Dermis blood vessel endothelial cell (primary cell): Measurements from ENCODE around the gene HHAT. TPM values are rescaled to one million over a fixed set of nuclear protein-coding genes. Genes with fewer than 3 reads are reported as not detected.

Source experiments
- DNase-seq: peaks from one replicate; pipeline ENCODE4 v3.0.0; 2010
- total RNA-seq: library from RNA; depleted of rRNA; stranded (reverse); fragments of >200 nt; gene quantifications from 2 replicates; pipeline ENCODE4 v1.2.3, GENCODE V29; 2014

The HHAT gene
- total RNA-seq, 1 donor from 2014 or later = 4.8 TPM

DNA sequence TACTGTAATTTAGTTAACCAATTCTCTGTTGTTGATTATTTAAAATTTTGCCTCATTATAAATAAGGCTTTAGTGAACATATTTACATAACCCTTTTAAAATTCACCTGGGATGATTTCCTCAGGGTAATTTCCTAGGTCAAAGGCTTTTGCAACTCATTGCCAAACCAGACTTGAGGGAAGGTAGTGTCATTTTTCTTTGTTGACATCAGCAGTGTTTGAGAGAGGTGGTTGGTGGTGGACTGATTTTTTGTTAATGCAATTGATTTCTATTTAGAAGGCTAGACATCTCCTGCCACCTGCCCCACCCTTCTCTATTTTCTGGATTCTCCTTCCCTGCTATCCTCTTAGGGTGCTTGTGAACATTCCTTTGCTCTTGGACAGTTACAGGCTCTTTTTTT, 116.8 kb downstream of the HHAT start:
- DNase-seq = no peak

DNA sequence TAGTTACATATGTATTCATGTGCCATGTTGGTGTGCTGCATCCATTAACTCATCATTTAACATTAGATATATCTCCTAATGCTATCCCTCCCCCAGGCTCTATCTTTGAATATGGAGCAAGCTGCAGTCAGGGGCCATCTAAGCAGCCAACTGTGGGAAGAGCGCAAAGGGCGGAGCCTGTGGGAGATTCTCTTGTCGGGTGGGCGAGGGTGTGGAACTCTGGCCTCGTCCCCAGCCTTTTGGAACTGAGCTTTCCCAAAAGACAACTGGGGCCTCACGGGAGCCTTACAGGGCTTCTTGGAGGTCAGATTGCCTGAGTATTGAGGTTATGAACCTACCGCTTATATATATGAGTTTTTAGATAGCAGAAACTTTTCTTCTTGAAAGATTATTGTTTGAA, 117.2 kb downstream of the HHAT start:
- no peak for DNase-seq

DNA sequence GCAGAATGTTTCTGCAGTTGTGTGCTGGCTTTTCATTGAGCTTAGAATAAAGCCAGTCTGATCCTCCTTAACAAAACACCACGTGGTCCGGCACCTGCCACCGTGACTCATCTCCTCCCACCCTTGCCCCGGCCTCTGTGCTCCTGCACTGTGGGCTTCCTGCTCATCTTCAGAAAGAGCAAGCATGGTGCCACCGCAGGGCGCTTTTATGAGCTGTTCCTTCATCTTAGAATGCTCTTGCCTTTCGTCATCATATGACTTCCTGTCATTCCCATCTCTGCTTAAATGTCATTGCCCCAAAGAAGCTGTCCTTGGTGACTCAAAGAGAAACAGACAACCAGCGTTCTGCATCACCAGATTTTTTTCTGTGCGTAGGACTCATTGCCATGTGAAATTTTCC, 117.8 kb downstream of the HHAT start:
- peak; percentile 30 for DNase-seq

DNA sequence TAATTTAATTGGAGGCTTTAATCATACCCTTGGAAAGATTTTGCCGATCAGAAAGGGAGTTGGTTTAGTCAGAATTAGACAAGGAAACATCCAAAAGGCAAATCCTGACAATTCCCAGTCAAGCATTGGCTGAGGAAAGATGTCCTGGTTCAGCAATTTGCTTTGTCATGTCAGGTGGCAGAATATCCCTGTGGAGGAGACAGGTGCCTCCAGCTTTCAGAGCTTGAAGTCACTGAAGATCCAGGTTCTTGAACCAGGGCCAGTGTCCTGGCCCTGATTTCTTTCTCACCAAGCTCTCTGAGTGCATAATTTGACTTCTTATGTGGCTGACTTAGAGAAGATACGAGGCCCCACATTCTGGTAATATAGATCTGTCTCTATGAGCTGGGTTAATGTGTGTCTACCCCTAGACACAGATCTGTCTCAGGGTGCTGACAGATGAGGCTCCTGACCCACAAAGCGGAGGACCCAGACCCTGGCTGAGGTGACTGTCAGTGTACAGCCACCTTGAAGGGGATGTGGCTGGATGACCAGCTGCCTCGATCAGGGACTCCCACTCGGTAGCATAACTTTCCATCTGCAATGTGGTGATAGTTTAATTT, 118.9 kb downstream of the HHAT start:
- DNase-seq = no peak

DNA sequence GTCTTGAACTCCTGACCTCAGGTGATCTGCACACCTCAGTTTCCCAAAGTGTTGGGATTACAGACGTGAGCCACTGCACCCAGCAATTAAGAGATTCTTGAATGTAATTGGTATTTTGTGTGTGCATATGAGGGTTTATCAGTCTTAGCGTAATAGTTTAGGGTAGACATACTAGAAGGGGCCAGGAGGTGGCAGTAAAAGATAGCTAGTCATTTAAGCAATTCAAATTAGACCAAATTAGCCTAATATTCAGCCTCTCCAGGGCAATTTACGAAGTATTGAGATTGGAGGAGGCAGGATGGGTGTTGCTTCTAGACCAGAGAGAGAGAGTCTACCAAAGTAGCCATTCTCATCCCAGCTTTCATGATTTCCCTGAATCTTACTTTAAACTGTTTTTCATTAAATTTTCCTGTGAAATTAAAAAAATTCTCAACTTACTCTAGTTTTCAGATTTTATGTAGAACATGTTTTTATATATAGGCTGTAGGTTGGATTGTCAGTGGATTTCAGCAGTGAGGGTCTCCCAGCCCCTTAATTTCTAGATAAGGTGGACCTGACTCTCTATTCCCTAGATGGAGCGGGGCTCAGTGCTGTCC, 119.7 kb downstream of the HHAT start:
- peak; percentile 72 for DNase-seq

DNA sequence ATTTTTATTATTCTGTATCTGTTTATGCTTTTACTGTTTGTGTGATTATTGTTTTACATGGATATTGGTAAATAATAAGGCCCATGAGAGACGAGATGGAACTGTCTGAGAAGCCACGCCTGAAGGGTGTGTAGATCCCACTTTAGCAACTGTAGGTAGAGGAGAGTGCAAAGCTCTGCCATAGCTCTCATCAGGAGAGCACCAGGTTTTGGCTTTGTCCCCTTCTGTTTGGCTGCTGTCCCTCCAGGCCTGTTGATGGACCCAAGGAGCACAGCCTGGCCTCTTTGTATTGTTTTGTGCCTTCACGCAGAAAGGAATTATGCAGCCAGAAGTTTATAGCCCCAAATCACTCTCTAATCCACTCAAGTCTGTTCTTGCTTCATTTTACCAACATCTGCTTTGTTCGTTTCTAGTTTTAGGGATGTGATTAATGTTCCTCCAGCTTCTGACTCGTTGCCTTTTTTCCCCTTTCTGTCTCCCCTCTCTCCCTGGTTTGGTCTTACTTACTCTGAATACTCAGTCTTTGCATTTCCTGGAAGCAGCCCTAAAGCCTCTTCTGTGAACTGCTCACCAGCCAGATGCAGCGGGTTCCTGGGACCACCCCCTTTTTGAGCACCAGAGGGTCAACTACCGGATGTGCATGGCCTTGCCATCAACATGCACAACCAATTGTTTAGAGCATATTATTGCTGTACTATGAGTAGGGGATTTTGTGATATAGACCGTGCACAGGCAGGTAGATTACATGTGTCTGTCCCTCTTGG, 127.3 kb downstream of the HHAT start:
- DNase-seq = no peak

DNA sequence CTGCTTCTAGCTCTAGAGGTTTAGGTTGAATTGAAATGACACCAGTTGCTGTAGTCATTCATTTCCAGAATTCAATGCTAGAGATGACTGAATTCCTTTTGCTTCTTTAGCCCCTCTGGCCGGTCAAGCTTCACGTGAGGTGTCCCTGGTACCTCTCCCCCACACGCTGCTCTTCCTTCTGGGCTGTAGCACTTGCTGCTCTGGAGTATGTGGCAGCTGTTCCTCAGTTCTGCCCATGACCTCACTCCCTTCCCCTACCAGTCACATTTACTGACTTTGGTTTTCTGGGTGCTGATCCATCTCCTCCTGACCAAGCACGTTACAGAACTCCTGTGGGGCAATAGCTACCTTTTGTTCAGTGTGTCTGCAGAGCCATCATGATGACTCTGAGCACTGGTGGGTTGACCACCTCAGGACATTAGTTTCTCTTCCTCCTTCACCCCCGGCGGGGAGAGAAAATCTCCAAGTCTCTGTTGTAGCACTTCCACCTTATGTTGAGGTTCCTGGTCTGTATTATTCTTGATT, 128.1 kb downstream of the HHAT start:
- DNase-seq = no peak

DNA sequence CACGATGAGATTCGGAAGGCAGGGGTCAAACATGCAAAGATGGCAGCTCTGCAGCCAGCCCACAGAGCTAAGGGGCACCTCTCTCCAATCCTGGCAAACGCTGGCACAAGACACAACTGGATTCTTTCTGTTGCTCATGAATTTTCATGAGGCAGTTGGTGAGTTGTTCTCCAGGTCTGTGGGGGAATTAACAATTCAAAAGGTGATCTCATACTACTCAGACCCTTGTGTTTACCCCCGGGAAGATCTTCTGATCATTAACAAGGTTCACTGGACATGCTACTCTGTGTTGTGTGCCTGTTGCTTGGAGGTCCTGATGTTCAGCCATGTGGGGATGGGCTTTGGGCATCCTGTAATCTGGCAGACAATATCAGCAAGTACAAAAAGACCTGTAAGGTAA, 128.9 kb downstream of the HHAT start:
- DNase-seq = no peak

DNA sequence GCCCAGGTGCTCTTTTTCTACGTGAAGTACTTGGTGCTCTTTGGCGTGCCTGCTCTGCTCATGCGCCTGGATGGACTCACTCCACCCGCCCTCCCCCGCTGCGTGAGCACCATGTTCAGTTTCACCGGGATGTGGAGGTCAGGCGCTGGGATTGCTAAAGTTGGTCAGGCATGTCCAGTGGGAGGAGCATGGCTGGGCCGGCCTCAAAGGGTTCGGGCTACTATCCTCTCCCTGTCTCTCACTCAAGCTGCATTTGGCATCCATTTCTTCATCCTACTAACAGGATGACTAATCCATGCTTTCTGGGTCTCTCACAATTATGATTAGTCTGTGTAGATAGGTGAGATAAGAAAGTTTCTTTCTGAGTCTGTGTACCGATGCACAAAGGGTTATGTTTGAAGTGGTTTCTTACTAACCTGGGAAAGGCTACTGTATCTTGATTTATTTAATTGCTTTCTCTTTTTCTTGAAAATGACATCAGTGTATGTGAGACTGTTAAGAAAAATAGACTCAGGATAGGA, 135.9 kb downstream of the HHAT start:
- no peak for DNase-seq

DNA sequence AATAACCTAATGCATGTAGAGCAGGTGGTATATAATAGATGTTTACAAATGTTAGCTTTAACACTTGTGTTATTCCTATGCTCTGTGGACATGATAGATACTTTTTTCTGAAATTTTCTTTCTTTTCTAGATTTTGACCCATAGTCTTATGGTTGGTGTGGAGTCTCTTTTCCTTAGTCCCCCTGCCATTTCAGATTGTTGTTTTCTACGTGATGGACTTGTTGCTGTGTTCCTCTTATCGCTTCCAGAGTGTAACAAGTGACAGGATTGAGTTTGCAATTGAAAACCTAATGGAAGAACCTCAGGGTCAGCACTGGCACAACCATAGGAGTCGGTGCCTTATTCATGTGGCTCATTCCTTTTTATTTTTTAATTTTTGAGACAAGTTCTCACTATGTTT, 136.4 kb downstream of the HHAT start:
- no peak for DNase-seq

DNA sequence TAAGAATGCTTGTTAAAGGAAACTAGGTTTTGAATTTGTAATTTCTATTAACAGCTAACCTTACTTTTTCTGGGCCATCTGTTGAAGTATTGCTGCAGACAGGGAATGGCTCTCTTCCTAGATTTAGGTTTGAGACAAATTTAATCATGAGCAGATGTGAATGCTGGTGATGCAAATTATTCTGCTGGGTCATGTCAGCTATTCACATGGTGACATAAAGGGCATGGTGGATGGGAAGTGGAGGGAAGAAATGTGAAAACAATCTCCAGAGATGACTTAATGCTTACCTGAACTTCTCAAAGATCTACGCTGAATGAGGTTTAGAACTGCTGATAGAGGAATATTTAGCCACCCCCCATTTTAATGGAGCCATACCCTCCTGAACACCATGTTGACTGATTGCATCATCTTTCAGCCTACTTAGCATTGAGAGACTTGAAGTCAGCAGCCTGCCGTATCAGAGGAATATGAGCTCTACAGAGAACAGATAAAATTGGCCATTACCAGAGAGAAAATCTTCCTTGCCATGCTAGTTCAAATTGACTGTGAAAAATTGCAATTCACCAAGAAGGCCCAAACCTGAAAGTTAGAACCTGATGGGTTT, 138.8 kb downstream of the HHAT start:
- no peak for DNase-seq

DNA sequence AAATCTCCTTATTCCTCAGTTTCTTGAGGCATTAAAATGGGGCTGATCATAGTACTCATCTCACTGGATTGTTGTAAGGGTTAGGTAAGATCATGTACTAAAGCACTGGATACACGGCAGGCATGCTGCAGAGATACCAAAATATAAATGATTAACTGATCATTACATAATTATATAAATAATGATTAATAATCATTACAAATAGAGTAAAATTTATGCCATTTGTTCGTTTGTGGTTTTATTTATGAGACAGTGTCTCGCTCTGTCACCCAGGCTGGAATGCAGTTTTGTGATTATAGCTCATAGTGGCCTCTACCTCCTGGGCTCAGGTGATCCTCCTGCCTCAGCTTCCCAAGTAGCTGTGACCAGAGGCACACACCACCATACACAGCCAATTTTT, 140.7 kb downstream of the HHAT start:
- DNase-seq = no peak

DNA sequence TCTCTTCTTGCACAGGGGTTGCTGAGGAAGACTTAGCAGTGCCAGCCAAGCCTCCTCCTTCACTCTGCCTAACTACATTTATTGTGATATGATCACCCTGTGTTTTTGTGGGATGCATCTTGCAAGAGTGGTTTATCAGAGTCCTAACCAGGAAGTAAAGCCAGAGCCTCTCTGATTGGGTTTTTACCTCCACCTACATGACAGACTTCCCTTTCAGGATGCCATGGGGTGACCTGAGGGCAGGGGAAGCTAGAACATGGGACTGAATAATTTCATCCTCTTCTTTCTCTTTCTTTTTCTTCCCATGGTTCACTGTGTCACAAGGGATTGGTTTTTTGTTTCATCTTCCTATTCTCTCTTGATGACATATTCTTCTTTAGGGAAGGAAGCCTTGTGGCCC, 146.6 kb downstream of the HHAT start:
- no peak for DNase-seq

DNA sequence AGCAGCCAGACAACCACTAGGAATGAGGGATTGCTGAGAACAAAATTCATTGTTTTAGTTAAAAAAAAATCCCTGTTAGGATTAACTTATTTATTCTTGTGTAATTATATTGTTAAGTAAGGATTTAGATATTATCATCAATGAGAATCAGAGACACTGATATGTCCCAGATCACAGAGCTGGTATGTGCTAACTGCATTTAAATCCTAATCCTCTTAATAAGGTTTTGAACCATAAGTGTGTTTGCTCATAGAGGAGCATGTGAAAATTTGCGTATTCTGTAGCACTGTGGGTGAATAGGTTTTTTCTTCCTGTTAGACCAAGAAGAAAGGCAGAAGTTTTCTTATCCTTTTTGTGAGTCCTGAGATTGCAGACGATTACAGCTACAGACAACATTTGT, 147.1 kb downstream of the HHAT start:
- no peak for DNase-seq

DNA sequence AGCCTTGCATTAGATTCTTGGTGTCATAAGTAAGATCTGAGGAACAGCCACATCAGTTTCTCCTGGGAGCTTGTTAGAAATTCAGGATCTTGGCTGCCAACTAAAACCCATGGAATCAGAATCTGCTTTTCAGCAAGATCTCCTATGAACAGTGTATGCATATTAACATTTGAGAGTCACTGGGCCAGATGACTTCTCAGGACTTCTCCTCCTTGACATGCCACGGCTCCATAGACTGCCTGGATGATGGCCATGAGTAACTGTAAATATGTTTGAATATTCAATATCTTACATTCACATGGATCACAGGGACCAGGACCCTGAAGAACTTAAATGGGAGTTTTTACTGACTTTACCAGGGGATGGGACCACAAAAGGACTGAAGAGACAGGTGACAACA, 148.0 kb downstream of the HHAT start:
- no peak for DNase-seq

DNA sequence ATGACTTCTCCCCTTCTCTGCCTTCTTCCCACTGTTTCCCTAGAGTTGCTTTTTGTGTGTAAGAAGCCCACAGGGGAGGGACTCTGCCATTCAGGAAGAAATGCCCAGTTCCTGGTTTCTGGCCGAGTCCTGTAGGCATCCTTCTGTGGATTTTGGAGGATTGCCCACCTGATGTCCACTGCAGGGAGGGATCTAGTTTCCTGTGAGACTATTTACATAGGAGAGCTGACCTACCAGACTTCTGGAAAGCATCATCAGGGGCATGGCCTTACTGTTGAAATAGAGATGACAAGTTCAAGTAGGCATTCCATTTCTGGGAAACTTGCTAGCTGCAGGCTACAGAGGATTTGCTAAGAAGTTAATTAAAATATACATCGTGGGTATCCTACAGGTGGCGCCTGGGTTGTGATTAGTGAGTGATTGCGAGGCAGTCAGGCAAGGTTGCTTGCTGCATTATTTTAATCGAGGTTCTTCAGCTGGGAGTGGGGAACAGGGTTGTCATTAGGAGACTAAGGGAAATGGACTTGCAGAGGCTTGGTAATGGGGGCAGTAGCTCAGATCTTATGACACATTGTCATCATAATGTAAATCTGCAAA, 148.7 kb downstream of the HHAT start:
- DNase-seq = no peak

DNA sequence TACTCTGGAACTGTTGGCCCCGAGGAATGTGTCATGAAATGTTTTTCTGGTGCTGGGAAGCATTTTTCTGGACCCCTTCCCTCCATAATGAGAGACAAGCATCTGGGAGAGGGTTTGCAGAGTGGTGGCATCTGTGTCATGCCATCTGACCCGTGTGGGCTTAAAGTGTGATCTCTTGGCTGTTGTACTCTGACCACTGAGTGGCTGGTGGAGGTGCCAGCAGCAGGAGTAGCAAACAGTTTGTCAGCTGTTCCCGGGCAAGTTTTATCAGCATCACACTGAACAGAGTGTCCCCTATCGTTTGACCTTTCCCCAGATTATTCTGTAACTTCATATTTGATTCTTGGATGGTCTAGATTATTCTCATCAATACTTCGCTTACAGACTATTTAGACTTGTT, 150.1 kb downstream of the HHAT start:
- no peak for DNase-seq

DNA sequence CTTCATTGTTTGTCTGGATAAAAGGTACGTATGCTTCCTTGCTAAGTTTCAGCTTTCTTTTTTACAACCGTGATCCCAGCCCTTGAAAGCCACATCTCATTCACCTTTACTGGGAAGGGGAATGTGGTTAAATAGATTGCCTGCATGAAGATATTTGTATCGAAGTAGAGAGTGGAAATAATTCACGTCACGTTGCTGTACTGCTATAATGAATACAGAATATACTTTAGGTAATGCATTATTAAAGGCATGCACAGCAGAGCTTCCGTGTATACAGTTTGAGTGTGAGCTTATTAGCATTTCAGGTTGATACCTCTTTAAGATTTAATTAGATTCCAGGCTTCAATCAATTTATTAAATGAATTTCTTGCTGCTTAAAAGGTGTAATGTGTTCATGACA, 153.8 kb downstream of the HHAT start:
- DNase-seq = no peak

DNA sequence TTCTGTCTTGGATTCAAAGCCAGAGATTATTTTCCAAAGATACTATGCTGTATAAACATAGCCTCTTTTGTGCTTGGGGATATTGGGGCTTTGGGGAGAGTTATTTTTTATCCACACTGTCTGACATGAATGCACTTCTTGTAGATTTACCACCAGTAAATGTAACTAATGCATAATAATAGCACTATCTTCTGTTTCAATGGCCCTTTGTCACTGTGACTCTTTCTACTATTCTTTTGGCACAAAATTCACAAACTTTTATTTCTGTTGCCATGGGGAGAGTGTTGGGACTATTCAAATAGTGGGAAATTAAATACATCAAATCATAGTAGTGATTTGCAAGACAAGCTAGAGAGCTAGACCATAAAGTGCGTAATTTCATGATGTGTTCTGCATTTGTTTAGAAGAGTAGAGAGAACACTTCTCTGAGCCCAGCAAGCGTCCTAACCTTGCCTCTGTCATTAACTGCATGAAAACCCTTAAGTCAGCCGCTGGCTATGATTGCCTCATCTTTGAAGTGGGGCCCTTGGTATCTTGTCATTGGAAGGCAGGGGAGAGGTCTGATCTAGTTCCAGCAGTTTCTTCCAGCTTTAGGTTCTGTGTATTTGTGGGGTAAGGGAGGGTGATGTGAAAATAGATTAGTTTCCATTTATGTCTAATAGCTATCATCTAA, 154.4 kb downstream of the HHAT start:
- DNase-seq = no peak

DNA sequence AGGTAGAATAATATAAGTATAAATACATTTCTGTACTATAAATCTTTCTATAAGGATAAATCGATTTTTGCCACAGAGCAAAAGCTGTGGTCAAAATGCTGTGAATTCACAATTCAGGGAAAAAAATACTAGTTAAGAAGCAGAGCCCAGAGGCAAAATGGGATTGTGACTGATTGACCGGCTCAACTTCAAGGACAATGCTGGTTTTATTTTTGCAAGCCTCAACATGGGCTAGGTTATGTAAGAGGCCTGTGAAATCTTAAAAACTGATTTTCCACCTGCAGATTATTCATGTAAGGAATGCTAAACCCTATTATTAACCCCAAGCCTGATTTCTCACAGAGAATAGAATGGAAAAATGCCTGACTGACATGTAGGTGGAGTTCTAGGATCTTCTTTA, 155.1 kb downstream of the HHAT start:
- DNase-seq = no peak

DNA sequence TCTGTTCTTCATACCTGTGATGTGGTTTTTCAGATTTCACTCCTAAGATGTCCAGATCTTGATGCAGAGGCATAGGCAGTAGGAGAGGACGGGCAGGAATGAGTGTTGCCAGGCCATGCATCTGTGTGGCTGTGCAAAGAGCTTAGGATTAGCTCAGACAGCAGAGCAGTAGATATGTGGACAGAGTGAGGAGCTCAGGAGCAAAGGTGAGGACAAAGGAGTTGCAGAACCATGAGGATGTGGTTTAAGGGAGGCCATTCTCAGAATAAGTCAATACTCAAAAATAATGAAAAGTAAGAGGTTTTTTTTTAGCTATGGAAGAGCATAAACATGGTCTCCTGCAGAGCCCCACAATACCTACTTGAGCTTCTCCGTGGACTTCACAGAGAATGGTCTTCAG, 158.3 kb downstream of the HHAT start:
- no peak for DNase-seq

DNA sequence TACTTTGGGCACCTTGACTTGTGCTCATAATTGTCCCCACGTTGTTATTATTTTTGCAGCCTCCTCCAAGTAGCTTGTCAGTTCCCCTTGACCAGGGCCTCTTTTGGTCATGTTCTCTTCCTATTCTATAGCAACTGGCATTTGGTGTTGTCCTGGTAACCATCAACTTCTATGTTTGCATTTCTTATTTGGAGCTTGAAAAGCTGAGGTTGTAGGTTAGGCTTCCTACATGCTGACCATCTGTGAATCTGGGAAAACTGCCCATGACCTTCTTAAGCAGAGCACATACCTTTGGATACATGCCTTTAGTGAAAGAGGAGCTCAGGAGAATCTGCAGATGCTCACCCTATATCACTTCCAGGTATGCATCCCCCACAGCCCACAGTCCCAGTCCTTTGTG, 160.8 kb downstream of the HHAT start:
- no peak for DNase-seq

DNA sequence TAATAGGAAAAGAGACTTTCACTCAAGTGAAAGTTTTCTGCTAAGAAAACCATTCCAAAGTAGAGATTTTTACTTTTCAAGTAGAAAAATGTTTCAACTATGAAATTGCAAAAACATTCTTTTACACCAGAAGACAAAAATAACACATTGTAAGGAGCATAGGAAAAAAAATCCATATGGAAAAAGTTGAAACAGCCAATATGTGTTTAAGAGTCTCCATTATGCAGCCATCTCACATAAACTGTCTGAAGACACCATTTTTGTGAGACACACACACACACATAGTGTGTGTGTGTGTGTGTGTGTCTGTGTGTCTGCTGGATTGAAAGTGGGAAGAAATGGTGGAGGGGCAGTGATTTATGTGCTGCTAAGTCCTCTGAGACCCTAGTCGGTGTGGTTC, 162.1 kb downstream of the HHAT start:
- no peak for DNase-seq
